Measurements from ENCODE around the gene SRXN1.
A peak's percentile ranks its signal among the peaks of the same experiment; 100 is the strongest.

The SRXN1 gene

GRCh38 chr20:669573-669972 lies 16.6 kb upstream of the SRXN1 start:
- no peak for DNase-seq (ENCODE audit: low read depth)
- no peak overlapping the region for H3K4me3 ChIP-seq (ENCODE audit: low read depth, low read length)
- no peak for TF ChIP-seq CTCF (IDR thresholded peaks at IDR 0.05; ENCODE audit: insufficient read depth, low read depth, low read length, missing control alignments)

GRCh38 chr20:668638-669037 lies 15.6 kb upstream of the SRXN1 start:
- no peak for DNase-seq (ENCODE audit: low read depth)
- H3K4me3 ChIP-seq (ENCODE audit: low read depth, low read length) = no peak overlapping the region
- no peak for TF ChIP-seq CTCF (IDR thresholded peaks at IDR 0.05; ENCODE audit: insufficient read depth, low read depth, low read length, missing control alignments)

- no peak overlapping the region for H3K4me3 ChIP-seq (ENCODE audit: low read depth, low read length)
- no peak for TF ChIP-seq CTCF (IDR thresholded peaks at IDR 0.05; ENCODE audit: insufficient read depth, low read depth, low read length, missing control alignments)
- DNase-seq (ENCODE audit: low read depth) = no peak
Measured at GRCh38 chr20:668050-668449, 15.1 kb upstream of the SRXN1 start.

- no peak overlapping the region for H3K4me3 ChIP-seq (ENCODE audit: low read depth, low read length)
- TF ChIP-seq CTCF (IDR thresholded peaks at IDR 0.05; ENCODE audit: insufficient read depth, low read depth, low read length, missing control alignments) = peak; percentile 90
- DNase-seq (ENCODE audit: low read depth) = peak; percentile 57
Measured at GRCh38 chr20:667351-668034, 14.5 kb upstream of the SRXN1 start.

- no peak for DNase-seq (ENCODE audit: low read depth)
- H3K4me3 ChIP-seq (ENCODE audit: low read depth, low read length) = no peak overlapping the region
- no peak for TF ChIP-seq CTCF (IDR thresholded peaks at IDR 0.05; ENCODE audit: insufficient read depth, low read depth, low read length, missing control alignments)
Measured at GRCh38 chr20:666877-667276, 13.9 kb upstream of the SRXN1 start.

GRCh38 chr20:665276-665675 lies 12.3 kb upstream of the SRXN1 start:
- TF ChIP-seq CTCF (IDR thresholded peaks at IDR 0.05; ENCODE audit: insufficient read depth, low read depth, low read length, missing control alignments) = no peak
- no peak for DNase-seq (ENCODE audit: low read depth)
- no peak overlapping the region for H3K4me3 ChIP-seq (ENCODE audit: low read depth, low read length)

- no peak for TF ChIP-seq CTCF (IDR thresholded peaks at IDR 0.05; ENCODE audit: insufficient read depth, low read depth, low read length, missing control alignments)
- no peak for DNase-seq (ENCODE audit: low read depth)
- H3K4me3 ChIP-seq (ENCODE audit: low read depth, low read length) = no peak overlapping the region
Measured at GRCh38 chr20:664576-664975, 11.6 kb upstream of the SRXN1 start.

All from GM12865 (cell line).